Ishikawa (cell line): Measurements from ENCODE around the gene FAM234B.

Source experiments
- CEBPB ChIP-seq: IDR thresholded peaks from 2 replicates; pipeline ENCODE4 v1.6.1; 2012
- CREB1 ChIP-seq: IDR thresholded peaks from 2 replicates; pipeline ENCODE4 v1.6.1; 2012; ENCODE audit warnings: low read depth
- EP300 ChIP-seq: IDR thresholded peaks from 2 replicates; pipeline ENCODE4 v1.6.1; 2012; ENCODE audit warnings: borderline replicate concordance
- FOXM1 ChIP-seq: IDR thresholded peaks from 2 replicates; pipeline ENCODE4 v1.6.1; 2012; ENCODE audit warnings: low read depth, borderline replicate concordance
- RAD21 ChIP-seq: IDR thresholded peaks from 2 replicates; pipeline ENCODE4 v1.6.1; 2012; ENCODE audit warnings: low read depth
- TAF1 ChIP-seq: IDR thresholded peaks from 2 replicates; pipeline ENCODE4 v1.6.1; 2012; ENCODE audit warnings: low read depth, mild to moderate bottlenecking
- TF ChIP-seq, protein P1 (sequence below): IDR thresholded peaks from 2 replicates; pipeline ENCODE4 v1.6.1; 2012; ENCODE audit warnings: low read depth, mild to moderate bottlenecking
- TF ChIP-seq, protein P2 (sequence below): IDR thresholded peaks from 2 replicates; pipeline ENCODE4 v1.6.1; 2012
- TF ChIP-seq, protein P3 (sequence below): IDR thresholded peaks from 2 replicates; pipeline ENCODE4 v1.6.1; 2012

- TF ChIP-seq TAF1 (peak; percentile 93), CREB1 (no peak), RAD21 (no peak; the same call in 1 of the 2 replicates), CEBPB (peak; percentile 92), FOXM1 (no peak), EP300 (no peak)
- TF ChIP-seq, protein P1, sequence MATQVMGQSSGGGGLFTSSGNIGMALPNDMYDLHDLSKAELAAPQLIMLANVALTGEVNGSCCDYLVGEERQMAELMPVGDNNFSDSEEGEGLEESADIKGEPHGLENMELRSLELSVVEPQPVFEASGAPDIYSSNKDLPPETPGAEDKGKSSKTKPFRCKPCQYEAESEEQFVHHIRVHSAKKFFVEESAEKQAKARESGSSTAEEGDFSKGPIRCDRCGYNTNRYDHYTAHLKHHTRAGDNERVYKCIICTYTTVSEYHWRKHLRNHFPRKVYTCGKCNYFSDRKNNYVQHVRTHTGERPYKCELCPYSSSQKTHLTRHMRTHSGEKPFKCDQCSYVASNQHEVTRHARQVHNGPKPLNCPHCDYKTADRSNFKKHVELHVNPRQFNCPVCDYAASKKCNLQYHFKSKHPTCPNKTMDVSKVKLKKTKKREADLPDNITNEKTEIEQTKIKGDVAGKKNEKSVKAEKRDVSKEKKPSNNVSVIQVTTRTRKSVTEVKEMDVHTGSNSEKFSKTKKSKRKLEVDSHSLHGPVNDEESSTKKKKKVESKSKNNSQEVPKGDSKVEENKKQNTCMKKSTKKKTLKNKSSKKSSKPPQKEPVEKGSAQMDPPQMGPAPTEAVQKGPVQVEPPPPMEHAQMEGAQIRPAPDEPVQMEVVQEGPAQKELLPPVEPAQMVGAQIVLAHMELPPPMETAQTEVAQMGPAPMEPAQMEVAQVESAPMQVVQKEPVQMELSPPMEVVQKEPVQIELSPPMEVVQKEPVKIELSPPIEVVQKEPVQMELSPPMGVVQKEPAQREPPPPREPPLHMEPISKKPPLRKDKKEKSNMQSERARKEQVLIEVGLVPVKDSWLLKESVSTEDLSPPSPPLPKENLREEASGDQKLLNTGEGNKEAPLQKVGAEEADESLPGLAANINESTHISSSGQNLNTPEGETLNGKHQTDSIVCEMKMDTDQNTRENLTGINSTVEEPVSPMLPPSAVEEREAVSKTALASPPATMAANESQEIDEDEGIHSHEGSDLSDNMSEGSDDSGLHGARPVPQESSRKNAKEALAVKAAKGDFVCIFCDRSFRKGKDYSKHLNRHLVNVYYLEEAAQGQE: peak; percentile 53
- TF ChIP-seq, protein P2, sequence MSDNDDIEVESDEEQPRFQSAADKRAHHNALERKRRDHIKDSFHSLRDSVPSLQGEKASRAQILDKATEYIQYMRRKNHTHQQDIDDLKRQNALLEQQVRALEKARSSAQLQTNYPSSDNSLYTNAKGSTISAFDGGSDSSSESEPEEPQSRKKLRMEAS: peak; percentile 64
- TF ChIP-seq, protein P3, sequence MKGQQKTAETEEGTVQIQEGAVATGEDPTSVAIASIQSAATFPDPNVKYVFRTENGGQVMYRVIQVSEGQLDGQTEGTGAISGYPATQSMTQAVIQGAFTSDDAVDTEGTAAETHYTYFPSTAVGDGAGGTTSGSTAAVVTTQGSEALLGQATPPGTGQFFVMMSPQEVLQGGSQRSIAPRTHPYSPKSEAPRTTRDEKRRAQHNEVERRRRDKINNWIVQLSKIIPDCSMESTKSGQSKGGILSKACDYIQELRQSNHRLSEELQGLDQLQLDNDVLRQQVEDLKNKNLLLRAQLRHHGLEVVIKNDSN: no peak; the same call in none of the 2 replicates
Observed at GRCh38 chr12:13044002-13044905, at the start of gene FAM234B.
